Tibial artery (tissue), 4 donors: ENCODE results near the gene TNFRSF13B.
"Not testable (repeated sequence)": the region's sequence is repeated elsewhere in the genome, so short reads cannot be mapped to it uniquely, and the experiment has no call there.

Source experiments
- DNase-seq, 2 donors: peaks; one replicate each; pipeline ENCODE4 v3.0.0-alpha.2; 2019
- H3K27ac ChIP-seq, 2 donors: fragments of 200-600 bp; sonication (generic) in 1 of 2; 1 replicate in 1 of 2; 2 replicates in 1 of 2; pipeline ENCODE4 v1.5.1; 2018 to 2019; ENCODE audit warnings: mild to moderate bottlenecking in 1 of 2
- H3K27me3 ChIP-seq, 2 donors: fragments of 200-600 bp; sonication (generic) in 1 of 2; one replicate each; pipeline versions ENCODE4 v1.5.1 to v1.6.0; 2016 to 2019
- H3K36me3 ChIP-seq, 3 donors: fragments of 200-600 bp; sonication (generic) in 2 of 3; one replicate each; pipeline ENCODE4 v1.5.1; 2016 to 2019; ENCODE audit warnings: mild to moderate bottlenecking in 2 of 3
- H3K4me1 ChIP-seq, 4 donors: fragments of 200-600 bp; sonication (generic) in 2 of 4; 1 replicate in 3 of 4; 2 replicates in 1 of 4; pipeline ENCODE4 v1.5.1; 2016 to 2019
- H3K4me3 ChIP-seq, 2 donors: fragments of 200-600 bp; sonication (generic) in 1 of 2; 1 replicate in 1 of 2; 2 replicates in 1 of 2; pipeline ENCODE4 v1.5.1; 2018 to 2019; ENCODE audit warnings: mild to moderate bottlenecking in 2 of 2
- H3K9me3 ChIP-seq, 3 donors: fragments of 200-600 bp; sonication (generic) in 1 of 3; one replicate each; pipeline ENCODE4 v1.5.1; 2016 to 2019
- intact Hi-C: fragments of 100-400 bp; cut with DNase I; formaldehyde crosslinking; loops from one replicate; pipeline ENCODE4 v1.15.0; 2023; ENCODE audit warnings: low total_unique reads
- TF ChIP-seq, protein P1 (sequence below), 2 experiments: fragments of 200-600 bp in 1 of 2; fragments of 450-650 bp in 1 of 2; IDR thresholded peaks; one replicate each; pipeline ENCODE4 v1.5.1; 2017 to 2019; ENCODE audit warnings: antibody characterized with exemption in 2 of 2, mild to moderate bottlenecking in 1 of 2, moderate library complexity in 1 of 2

TNFRSF13B gene

DNA sequence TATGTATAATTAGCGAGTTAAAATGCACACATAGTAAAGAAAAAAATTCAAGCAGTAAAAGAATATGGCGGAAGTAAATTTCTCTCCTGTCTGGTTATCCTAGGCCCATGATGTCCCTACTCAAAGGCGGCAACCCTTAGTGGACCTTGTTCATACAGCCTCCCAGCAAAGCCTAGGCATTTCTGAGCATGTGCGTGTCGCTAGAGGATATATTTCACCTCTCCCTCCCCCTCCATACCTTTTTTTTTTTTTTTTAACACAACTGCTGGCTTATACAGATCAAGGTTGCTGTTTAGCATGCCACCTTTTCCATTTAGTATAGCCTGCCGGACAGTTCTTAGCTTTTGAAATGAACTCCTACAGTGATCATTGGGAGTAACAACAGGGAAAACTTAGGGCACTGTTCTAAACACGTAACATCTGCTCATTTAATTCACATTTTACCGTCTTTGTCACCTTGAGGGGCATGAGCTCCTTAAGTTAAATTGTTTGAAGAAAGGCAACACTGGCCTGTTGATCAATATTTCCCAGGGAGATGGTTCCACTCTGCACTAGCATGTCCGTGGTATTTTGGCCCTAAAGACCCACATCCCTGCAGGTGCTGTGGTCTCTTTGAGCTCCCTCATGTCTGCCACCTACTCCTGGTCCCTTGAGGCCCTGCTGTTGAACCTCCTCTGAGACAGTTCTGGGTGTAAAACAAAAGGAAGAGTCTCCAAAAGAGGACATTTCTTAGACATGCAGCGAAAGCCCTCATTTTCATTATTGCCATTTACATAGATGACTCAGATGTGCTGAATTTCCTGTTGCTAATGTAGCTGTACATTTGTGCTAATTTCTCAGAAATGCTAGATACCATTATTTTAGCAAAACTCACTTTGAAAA, 4.1 kb upstream of the TNFRSF13B start:
- Histone ChIP-seq H3K4me1 (no peaks in the 10 kb centered on the region), H3K27me3 (peaks cover 0 to 16% of the 10 kb centered on the region in 2 donors), H3K36me3 (no peaks in the 10 kb centered on the region), H3K27ac (no peak overlapping the region), H3K9me3 (no peaks in the 10 kb centered on the region), H3K4me3 (no peak overlapping the region)
- DNase-seq: no peak
- TF ChIP-seq, protein P1, sequence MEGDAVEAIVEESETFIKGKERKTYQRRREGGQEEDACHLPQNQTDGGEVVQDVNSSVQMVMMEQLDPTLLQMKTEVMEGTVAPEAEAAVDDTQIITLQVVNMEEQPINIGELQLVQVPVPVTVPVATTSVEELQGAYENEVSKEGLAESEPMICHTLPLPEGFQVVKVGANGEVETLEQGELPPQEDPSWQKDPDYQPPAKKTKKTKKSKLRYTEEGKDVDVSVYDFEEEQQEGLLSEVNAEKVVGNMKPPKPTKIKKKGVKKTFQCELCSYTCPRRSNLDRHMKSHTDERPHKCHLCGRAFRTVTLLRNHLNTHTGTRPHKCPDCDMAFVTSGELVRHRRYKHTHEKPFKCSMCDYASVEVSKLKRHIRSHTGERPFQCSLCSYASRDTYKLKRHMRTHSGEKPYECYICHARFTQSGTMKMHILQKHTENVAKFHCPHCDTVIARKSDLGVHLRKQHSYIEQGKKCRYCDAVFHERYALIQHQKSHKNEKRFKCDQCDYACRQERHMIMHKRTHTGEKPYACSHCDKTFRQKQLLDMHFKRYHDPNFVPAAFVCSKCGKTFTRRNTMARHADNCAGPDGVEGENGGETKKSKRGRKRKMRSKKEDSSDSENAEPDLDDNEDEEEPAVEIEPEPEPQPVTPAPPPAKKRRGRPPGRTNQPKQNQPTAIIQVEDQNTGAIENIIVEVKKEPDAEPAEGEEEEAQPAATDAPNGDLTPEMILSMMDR (IDR thresholded peaks at IDR 0.05): no peak
- intact Hi-C loops: no loop called here

DNA sequence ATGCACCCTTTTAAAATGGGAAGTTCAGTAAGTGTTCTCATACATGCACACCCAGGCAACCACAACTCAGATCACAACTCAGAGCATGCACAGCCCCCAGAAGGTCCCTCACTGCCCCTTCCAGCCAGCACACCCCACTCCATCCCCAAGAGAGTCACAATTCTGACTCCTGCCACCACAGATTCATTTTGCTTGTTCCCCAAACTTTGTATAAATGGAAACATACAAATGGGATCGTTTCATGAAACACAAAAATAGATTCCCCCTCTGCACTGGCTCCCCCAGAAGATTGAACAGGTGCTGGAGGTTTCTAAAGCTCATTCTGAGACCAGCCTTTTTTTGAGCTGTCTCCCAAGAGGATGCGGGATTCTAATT, 3.3 kb upstream of the TNFRSF13B start:
- TF ChIP-seq, protein P1 (IDR thresholded peaks at IDR 0.05): no peak
- intact Hi-C loops: no loop called here
- no peak overlapping the region for H3K4me3 ChIP-seq

DNA sequence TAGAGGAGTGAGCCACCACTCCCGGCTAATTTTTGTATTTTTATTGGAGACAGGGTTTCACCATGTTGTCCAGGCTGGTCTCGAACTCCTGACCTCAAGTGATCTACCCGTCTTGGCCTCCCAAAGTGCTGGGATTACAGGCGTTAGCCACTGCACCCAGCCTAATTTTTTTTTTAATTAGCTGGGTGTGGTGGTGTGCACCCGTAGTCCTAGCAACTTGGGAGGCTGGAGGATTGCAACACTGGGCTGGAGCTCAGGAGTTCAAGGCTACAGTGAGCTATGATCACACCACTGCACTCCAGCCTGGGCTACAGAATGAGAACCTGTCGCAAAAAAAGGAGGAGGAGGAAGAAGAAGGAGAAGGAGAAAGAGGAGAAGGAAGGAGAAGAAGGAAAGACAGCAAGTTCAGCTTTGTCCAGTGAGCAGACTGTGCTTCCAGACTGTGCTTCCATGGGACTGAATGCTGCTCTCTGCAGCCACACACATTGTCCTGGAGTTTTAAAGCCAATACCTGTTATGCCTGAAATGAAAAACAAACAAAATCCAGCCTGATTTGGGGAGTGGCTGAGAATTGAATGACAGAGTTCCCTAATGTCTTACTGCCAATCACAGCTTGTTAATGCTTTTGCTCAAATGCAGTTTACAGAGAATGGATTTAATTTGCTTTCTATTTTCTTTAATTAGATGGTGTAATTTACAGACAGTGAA, 2.8 kb upstream of the TNFRSF13B start:
- DNase-seq: no peak
- Histone ChIP-seq H3K27me3 (peaks cover 0 to 23% of the 10 kb centered on the region in 2 donors), H3K4me3 (no peak overlapping the region), H3K4me1 (no peaks in the 10 kb centered on the region), H3K27ac (no peak overlapping the region), H3K36me3 (no peaks in the 10 kb centered on the region), H3K9me3 (no peaks in the 10 kb centered on the region)
- TF ChIP-seq, protein P1 (IDR thresholded peaks at IDR 0.05): no peak
- intact Hi-C loops: no loop called here

More for the DNA sequence above, 3.3 kb upstream of the TNFRSF13B start:
- no peaks in the 10 kb centered on the region for H3K9me3 ChIP-seq
- H3K27ac ChIP-seq: no peak overlapping the region
- no peak for DNase-seq
- H3K36me3 ChIP-seq: no peaks in the 10 kb centered on the region
- H3K4me1 ChIP-seq: no peaks in the 10 kb centered on the region
- H3K27me3 ChIP-seq: peaks cover 0 to 22% of the 10 kb centered on the region in 2 donors

DNA sequence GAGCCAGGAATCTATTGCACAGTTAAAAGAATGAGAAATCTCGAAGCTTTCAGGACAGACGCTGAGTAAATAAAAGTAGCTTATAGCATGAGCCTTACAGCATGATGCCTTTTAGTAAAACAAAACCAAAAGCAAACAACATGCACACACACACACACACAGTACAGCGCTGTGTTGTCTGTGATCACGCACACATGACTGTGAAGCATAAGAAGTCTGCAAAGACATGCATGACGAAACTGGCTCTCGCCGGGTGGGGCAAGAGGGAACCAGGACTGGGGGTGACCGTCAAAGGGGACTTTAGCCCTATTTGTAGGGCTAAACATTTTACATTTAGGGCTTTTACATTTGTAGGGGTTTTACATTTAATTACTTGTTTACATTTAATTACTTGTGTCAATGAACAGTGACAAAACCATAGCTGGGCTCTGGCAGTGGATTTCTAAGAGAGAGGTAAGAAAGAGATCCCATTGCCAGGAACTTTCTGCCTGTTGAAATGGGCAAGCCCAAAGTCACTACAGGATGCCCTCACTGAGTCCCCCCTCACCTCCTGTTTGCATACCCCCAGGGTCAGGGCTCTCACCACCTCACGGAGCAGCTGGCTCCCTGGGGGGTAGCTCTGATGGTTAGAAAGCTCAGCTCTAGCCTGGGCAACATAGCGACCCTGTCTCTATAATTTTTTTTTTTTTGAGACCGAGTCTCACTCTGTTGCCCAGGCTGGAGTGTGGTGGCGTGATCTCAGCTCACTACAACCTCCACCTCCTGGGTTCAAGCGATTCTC, 2.0 kb upstream of the TNFRSF13B start:
- Histone ChIP-seq H3K36me3 (no peaks in the 10 kb centered on the region), H3K4me1 (no peaks in the 10 kb centered on the region), H3K9me3 (no peaks in the 10 kb centered on the region), H3K4me3 (no peak overlapping the region), H3K27ac (no peak overlapping the region), H3K27me3 (peaks cover 0 to 23% of the 10 kb centered on the region in 2 donors)
- DNase-seq: no peak
- TF ChIP-seq, protein P1 (IDR thresholded peaks at IDR 0.05): no peak
- intact Hi-C loops: no loop called here

DNA sequence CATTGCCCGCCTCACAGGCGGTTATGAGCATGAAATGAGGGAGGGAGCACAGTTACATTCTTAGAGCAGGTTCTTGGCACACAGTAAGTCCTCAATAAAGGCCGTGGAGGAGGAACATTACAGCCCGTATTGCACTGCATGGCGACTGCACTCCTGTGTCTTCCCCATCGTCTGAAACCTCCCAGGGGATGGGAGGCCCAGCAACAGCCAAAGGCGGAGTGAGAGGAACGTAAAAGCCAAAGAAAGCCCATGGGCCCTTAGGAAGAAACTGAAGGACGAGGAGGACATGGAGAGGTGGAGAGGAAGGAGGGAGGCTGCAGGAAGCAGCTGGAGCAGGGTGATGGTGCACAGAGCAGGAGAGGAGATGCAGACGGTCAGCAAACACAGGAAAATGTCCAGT, 1.1 kb upstream of the TNFRSF13B start:
- DNase-seq, H3K9me3 ChIP-seq, H3K4me1 ChIP-seq, H3K36me3 ChIP-seq, H3K27ac ChIP-seq, intact Hi-C loops, H3K4me3 ChIP-seq: not testable (repeated sequence)
- peaks cover 0 to 23% of the 10 kb centered on the region in 2 donors for H3K27me3 ChIP-seq
